NK-92 treated with Interleukin-12 subunit alpha and Interleukin-12 subunit beta, amount 100 ng/mL, for 24 hours (cell line): ENCODE measurements around the gene LCE1C.

Source experiments
- DNase-seq: peaks from one replicate; lab custom pipeline; 2025; lab: John Stamatoyannopoulos, UW

LCE1C gene

GRCh38 chr1:152759453-152760173 is 46.8 kb downstream of the LCE1C start:
- no peak for DNase-seq

- no peak for DNase-seq
These were observed 47.8 kb downstream of the LCE1C start for GRCh38 chr1:152758636-152759035.

- DNase-seq: no peak
These were observed 48.7 kb downstream of the LCE1C start, which contains the start of gene KPRP for GRCh38 chr1:152757747-152758146. Gene KPRP, plus strand, starts transcription at chr1:152758025. Its CDS starts 1,564 bp downstream, at chr1:152759589.

GRCh38 chr1:152756872-152757271 is 49.6 kb downstream of the LCE1C start:
- DNase-seq: no peak
